ENCODE measurements around the gene TRHDE.

DNA sequence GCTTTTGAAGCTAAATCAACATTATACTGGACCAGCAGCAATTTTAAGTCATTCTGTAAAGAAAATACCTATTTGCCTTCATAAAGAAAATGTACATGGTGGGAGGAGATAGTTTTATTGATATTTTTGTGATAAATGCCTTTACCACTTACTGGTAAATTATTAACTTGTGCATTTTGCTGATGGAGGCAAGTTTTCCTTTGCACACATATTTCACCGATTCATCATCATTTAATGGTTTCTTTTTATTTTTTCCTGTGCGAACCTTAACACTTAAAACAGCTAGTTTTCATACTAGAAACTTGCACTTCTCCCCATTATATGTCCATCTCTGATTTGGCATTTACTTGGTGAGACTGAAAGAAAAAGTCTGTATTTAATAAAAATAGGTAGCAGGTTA, 239.3 kb downstream of the TRHDE start:
- TF ChIP-seq, protein P1, sequence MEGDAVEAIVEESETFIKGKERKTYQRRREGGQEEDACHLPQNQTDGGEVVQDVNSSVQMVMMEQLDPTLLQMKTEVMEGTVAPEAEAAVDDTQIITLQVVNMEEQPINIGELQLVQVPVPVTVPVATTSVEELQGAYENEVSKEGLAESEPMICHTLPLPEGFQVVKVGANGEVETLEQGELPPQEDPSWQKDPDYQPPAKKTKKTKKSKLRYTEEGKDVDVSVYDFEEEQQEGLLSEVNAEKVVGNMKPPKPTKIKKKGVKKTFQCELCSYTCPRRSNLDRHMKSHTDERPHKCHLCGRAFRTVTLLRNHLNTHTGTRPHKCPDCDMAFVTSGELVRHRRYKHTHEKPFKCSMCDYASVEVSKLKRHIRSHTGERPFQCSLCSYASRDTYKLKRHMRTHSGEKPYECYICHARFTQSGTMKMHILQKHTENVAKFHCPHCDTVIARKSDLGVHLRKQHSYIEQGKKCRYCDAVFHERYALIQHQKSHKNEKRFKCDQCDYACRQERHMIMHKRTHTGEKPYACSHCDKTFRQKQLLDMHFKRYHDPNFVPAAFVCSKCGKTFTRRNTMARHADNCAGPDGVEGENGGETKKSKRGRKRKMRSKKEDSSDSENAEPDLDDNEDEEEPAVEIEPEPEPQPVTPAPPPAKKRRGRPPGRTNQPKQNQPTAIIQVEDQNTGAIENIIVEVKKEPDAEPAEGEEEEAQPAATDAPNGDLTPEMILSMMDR (IDR thresholded peaks at IDR 0.05; ENCODE audit: low read depth, low read length) = no peak
- no peak for TF ChIP-seq EZH2phosphoT487 (IDR thresholded peaks at IDR 0.05; ENCODE audit: low read depth)
